Stimulated activated CD4-positive, alpha-beta T cell treated with anti-CD3 and anti-CD28 coated beads, TNF-alpha, amount 100 ng/mL, for 48 hours (primary cell): ENCODE data around the gene OPCML.

Experiments
- DNase-seq, 3 donors: peaks; one replicate each; pipeline ENCODE4 v3.0.0-alpha.2; 2020; ENCODE audit warnings: low read depth in 3 of 3

OPCML gene

DNA sequence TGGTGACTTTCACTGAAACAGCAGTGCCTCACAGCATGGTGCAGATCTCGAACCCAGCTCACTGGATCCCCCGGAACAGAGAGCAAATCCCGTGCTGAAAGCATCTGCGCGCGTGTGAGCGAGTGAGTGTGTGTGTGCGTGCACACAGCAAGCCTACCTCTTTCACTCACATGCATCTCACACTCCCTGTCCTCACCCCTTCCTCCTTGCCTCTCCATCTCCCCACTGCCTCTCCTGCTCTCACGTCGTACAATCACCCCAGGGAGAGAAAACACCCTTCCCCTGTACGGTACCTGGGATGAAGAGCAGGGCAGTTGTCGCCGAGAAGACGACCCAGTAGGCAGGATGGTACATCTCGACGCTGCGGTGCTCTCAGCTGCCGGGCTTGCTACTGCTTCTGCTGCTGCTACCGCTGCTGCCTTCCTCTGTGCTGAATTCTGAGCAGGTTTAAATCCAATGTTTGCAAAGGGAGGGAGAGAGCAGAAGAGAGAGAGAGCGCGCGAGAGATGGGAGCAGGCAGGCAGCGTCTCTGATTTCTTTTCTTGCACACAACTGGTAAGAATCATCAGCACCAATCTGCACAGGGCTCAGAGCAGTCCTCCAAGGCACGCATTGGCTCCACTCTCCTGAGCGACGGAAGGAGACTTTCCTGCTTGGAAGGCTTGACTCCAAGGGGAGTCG lies at the start of gene OPCML:
Gene OPCML (minus strand): TSS at position 531 of the 681 bp plus-strand sequence.
- DNase-seq, result no peak

DNA sequence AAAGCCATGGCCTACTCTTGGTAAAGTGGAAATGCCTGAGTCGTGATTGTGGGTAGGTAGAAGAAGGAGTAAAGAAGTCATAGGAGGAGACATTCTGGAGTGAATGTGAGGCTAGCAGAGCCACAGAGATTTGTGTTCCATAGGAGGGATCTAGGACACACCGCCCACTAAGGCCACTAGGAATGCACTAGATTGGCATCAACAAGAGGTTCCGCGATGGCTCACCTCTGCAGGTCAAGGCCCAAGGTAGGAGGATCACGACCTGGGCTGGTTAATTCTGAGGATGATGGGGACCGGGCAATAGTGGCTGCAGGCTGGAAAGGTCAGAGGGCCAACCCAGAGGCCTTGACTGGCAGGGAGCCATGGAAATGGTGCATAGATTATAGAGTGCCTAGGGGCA lies 48.8 kb upstream of the OPCML start:
- no peak for DNase-seq

DNA sequence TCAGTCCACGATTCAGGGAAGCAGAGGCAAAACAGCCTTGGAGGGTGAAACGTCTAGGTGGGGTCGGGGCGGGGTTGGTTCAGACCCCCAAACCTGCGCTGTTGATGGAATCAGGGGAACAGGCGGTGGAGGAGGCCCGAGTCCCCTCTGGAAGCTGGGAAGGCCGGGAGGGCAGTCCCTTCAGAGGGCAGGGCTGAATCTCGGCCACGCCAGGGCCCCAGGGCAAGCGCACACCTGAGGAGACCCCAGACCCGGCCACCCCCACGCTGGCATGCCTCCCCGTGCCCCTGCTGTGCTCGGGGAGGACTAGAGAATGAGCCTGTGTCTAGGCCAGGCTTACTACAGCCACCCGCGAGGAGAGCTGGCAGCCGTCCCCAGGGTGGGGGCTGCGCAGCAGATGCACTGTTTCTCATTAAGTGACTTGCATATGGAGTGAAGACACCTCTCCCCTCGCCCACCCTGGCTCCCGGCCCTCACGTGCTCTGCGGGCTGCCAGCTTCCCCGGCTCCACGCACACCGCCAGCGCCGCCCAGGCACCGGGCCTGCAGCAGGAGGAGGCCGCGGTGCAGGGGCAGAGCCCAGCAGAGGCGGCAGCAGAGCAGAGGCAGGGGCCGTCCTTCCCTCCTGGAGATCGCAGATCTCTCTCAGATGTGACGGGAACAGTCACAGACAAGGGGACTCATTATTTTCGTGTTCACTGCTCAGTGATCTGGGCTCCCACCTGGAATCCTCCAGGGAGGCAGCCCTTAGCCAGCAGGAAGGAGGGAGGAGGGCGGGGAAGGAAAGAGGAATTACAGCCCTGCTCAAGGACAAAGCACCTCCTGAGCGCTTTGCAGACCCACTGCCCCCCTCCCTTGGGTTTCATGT lies 47.1 kb upstream of the OPCML start:
- no peak for DNase-seq

DNA sequence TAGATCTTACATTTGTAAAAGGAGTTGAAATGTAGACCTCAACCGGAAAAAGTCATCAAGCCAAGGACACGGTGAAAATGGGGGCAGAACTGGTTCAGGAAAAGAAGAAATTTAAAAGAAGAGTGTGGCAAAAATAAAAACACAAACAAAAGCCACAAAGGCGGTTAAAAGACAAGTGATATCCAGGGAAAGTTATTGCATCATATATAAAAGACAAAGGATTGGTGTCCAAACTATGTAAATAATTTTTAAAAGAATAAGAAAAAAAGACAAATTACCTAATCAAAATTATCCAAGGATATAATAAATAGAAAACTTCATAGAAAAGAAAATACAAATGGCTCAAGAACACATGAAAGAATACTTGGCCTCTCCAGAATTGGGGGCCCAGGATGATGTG lies 45.1 kb upstream of the OPCML start:
- DNase-seq, result no peak

DNA sequence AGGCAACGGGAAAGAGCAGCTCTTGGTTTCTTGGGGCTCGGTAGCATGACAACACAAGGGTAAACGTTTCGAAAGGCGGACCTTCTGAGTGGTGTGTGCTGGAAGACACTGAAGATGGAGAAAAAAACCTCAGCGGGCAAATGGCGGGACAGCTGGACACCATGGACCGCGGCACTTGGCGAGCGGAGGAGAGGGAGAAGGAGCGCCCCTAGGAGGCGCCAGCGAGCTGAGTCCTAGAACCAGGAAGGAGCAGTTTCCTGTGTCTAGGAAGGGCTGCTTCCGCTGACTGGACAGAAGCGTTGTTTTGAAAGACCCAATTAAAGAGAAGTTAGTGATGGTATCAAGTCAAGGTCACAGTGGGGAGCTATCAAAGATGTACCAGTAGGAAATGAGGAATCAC lies 44.0 kb upstream of the OPCML start:
- no peak for DNase-seq

DNA sequence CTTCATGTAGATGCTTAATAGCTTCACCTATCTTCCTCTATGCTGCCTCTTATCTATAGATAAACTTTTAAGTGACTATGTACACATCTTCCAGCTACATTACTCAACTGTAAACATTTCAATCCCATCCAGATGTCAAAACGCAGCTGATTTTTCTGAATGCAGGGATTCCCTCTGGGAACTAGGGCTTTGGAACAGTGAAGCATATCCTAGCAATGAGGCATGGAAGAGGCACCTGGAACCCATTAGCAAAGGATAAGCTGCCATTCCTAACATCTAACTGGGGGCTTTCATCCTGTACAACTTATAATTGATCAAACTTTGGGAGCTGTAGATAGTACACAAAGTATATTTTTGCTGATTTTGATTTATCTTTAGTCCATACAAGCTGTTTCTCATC lies 40.8 kb upstream of the OPCML start:
- no peak for DNase-seq

DNA sequence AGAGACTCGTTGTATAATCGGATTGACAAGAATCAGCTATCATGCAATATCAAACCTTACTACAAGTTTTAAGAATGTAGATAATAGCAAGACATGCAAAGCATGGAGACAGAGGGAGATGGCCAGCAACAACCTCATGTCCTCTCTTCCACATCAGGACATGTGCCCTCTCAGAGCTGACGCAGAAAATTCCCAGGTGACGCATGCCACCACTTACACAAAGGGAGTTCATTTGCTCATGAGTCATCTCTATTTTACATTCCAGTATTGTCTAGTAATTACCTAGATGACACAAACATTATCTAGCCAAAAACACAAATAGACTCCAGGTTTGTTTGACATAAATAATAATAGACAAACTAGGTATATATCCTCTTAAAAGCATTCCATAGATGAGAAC lies 38.1 kb upstream of the OPCML start:
- DNase-seq, result no peak

DNA sequence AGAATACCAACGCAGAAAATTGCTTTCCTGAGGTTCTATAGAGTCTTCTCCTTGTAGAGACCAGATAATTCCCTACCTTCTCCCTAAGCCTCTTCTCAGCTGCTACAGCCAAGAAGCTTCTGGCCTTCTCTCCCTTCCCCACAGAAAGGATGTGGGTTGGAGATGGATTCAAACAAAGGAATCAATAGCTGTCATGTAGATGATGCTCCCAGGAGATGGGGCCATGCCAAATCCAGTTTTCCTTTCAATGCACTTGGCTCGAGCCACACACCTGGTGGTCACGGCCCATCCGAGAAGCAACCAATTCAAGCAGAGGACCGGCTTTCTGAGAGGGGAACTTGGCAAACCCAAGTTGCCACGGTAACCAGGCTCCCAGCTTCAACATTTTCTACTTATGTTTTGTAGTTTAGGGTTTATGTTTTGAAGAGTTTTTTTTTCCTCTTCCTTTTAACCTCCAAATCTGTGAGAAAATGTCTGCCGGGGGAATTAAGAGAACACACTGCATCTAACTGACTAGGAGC lies 31.3 kb upstream of the OPCML start:
- DNase-seq, result no peak

DNA sequence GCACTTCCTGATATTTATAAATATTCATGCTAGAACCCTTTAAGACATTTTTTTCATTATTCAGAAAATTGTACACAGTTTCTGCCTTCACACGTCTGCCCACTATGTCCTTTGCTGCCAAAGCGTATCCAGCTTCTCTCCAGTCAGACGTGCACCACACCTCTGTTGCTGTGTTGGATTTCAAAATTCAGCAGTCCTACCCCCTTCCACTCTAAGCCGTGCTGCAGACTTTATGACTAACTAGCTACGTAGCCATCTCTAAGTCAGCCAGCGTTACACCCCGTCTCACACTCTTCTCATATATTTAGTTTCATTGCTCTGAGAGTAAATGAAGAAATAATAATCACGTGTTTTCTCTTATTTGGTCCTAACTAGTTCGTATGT lies 28.2 kb upstream of the OPCML start:
- DNase-seq, result no peak

DNA sequence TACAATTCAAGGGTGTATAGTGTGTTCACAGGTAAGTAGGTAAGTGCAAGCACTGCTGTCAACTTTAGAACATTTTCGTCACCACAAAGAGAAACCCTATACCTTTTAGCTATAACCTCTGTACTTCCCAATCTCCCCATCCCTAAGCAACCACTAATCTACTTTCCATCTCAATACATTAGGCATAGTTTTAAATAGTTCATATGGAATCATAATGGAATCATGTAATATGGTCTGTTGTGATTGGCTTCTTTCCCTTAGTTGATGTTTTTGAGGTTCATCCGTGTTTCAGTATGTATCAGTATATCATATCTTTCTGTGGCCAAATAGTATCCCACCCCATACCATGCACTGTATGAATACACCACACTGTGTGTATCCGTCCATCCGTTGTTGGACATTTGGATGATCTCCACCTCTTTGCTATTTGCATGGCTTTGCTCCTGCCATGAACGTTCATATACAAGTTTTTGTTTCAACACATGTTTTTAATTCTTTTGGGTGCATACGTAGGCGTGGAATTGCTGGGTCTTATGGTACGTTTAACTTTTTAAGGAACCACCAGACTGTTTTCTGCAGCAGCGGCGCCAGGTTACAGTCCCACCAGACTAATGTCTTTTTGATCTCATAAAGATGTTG lies 27.7 kb upstream of the OPCML start:
- DNase-seq, result no peak

DNA sequence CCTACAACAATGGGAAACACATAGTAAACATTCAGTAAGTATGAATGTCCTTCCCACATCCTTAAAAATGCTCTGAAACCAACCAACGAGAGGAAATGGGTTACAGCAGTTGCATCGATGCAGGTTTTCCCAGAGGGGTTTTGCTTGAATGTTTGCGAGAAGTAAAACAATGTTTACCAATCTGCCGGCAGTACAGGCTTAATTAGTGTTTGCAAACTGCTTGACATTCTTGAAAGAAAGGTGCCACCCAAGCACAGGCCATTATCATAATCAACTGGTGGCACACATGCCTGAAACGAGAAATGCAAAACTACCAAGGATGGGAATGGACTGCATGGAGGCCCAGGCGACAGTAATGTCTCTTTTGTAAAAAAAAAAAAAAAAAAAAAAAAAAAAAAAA lies 27.1 kb upstream of the OPCML start:
- DNase-seq, result no peak

DNA sequence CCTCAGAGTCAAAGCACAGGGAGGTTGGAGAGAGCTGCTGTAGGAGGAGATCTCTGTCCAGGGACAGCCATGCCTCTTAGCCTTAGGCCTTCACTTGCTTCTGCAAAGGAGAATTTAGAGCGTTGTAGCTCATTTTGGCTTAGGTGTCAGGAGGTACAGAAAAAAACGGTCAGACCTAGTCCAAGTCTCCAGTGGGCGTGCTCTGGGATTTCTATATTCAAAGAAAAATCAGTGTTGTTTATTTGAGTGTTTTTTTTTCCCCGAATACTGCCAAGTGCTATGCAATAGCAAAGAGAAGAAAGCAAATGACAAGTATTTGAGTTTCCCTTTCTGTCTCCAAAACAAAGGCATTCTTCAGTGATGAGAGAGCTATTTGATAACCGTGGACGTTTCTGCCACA lies 22.7 kb upstream of the OPCML start:
- DNase-seq, result no peak

DNA sequence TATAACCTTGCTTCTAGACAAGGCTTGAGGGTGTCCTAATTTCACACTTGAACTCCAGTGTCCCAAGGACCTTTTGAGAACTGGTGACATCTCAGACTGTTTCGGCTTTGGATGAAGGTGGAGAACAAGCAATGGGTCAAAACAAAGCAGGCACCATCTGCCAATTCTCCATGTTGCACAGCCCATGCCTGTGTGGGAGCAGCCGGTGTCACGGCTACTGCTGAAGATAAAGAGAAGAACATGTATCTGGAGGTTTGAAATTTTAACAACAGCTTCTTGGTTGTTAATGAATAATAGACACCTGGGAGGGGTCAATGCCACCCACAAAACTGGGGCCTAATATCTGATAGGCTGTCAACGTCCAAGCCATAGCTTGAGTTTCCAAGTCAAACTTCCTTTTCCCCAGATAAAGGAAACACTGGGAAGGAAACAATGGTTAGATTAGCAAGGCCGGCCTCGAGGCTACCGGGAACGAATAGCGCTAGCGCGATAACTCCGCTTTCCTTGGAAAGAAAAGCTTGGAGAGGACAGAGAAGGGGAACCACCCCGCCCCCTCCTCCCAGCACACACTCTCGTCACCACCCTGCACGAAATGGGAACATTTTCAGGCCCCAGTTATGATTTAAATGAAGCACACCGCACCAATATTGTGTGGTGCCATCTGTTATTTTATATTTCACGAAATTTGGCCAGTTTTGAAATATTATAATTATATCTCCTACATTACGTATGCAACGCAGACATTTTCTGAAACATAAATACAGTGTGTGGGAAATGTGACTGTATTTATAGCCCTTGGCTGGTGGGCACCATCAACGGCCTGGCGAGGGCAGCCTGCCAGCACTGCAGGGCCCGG lies 21.8 kb upstream of the OPCML start:
- no peak for DNase-seq

DNA sequence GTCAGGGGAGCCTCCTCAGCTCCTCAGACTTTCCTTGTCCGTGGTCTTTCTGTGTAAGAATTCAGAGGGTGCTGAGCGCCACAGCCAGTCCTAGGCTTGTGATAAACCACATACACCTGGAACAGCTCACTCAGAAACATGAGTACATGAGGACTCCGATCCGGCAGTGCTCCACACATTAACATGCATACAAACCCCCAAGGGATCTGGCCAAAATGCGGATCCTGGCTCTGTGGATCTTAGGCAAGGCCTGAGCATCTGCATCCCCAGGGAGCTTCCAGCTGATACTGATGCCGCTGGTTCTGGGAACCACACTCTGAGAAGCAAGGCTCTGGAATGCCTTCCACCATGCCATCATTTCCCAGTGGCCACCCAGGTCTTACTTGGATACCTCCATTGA lies 20.6 kb upstream of the OPCML start:
- DNase-seq, result no peak

DNA sequence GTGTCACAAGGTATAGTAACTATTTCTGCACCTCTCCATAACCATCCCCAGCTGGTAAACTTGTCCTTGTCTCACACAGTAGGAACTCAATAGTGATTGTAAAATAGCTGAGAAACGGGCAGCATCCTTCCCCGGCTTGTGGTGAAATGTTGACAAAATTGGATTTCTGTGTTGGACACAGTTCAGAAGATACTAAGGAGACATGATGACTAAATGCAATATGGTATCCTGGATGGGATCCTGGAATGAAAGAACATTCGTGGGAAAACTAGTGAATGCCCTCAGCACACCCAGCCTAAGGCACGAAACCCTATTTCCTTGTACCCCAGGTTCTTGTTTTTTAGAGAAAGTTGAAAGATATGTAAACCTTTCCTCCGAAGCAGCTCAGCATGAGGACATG lies 18.8 kb upstream of the OPCML start:
- no peak for DNase-seq

DNA sequence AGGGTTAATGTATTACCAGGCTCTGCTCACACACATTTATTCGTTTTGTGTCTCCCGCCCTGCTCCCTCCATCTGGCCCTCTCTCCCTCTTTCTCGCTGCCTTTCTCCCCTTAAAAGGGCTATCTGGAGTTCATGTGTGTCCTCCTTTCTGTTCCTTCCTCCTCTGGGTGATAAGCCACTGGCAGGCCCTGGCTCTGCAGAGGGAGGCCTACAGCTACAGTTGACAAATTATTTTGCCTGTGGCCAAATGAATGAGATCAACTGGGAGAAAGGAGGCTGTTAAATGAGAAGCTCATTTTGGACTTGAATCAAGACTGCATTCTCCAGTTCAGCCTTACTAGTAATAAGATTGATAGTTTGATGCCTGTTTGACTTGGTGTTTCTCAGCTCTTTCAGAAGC lies 17.5 kb upstream of the OPCML start:
- DNase-seq, result no peak

DNA sequence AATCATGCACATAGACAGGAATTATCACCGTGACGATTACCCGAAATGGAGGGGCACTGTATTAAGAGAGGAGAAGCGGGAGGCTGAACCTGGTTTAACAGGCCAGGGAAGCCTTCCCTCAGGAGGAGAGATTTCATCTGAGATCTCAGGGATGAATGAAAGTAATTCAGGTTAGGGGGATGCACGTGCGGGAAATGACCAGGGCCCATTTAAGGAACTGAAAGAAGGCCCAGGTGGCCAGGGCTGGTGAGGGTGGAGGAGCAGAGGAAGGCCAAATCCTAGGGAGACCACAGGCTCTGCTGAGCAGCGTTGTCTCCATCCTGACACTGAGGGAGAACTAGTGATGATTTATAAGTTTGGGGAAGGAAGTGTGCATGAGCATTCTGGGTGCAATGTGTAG lies 16.3 kb upstream of the OPCML start:
- DNase-seq, result no peak

DNA sequence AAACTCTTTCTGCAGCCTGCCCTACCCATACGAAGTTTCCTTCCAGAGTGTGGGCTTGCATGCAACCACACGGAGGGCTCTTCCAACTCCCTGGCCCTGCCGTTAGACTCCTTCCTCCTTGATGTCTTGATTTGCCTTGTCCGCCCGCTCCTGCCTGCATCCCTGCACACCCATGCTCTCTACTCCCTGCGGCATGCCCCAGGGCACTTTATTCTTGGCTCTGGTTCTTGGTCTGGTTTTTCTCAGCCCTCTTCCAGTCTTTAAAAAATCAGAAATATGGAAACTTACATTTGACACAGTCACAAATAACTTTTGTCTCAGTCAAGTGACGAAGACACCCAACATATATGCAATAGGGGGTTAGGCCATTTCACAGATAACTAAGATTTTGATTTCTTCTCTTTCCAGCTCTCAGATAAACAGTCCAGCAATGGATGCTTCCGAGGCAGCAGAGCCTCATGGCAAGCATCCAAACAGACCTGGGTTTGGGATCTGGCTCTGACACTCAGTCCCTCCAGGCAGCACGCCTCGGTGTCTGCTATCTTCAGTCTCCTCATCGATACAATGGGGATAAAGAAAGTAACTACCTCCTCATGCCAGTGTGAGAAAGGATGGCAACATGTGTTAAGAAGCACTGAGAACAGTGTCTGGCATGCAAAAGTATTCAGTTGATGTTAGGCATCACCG lies 15.7 kb upstream of the OPCML start:
- no peak for DNase-seq

DNA sequence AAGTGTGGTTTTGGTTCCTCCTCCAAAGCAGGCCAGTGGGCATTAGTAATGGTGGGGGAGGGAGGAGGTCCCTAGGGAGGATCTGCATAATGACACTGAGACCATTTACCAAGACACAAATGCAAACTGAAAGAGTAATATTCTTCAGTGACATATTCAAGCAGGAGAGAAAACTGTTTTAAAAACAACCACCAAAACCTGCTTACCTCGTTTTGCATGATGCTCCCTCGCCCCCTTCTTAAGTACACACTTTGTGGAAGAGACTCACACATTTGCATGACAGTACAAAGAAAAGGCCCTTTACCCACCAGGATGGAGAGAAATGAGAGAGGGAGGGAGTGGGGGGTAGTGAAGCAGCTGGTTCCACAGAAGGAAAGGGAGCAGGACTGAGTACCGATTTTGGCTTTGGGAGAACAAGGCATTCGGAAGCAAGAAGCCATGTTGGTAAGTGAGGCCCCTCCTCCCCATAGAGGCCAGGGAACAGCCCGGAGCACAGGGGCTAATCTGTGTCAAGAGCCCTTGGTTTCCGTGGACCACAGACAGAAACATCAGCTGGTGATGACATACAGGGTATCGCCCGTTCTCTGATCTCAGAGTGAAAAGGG lies 13.0 kb upstream of the OPCML start:
- DNase-seq, result no peak

DNA sequence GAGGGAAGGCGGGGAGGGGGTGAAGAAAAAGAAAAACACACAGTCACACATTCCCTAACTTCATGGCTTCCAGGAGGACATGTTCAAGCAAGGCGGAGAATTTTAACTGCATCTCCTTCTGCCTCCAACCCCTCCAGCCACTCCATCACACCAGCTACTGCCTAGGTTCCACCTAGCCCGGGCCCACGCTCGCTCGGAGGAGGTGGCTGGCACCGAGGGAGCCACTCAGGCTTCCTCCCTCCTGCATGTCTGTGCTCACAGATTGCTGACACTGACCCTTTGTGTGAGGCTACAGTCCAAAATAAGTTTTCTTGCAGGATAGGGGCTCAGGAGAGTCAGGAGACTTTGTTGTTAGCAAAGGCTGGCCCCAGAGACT lies 9.4 kb upstream of the OPCML start:
- DNase-seq, result no peak
